OCI-LY1 (cell line): ENCODE measurements around the gene IFIT1B.

ENCODE experiments used
- H2AFZ ChIP-seq: fragments of 200-600 bp; sonication (generic), shearing (Covaris generic); 2 replicates; pipeline ENCODE4 v1.6.0; 2014; ENCODE audit warnings: antibody characterized with exemption, mild to moderate bottlenecking, low read length
- H3F3A ChIP-seq: fragments of 200-600 bp; sonication (generic), shearing (Covaris generic); 2 replicates; pipeline ENCODE4 v1.6.0; 2014; ENCODE audit warnings: mild to moderate bottlenecking, antibody characterized with exemption, low read length, moderate library complexity; ENCODE audit not compliant: insufficient read depth
- H3K27ac ChIP-seq: fragments of 200-600 bp; sonication (generic); 2 replicates; pipeline ENCODE4 v1.5.1; 2014; ENCODE audit warnings: low read length, mixed run types, mild to moderate bottlenecking, low read depth; ENCODE audit not compliant: poor library complexity, severe bottlenecking
- H3K27me3 ChIP-seq: fragments of 200-600 bp; sonication (generic); 2 replicates; pipeline ENCODE4 v1.6.0; 2014; ENCODE audit warnings: antibody characterized with exemption, mild to moderate bottlenecking, low read length, moderate library complexity; ENCODE audit not compliant: insufficient read depth
- H3K36me3 ChIP-seq: fragments of 200-600 bp; sonication (generic); 2 replicates; pipeline ENCODE4 v1.6.1; 2014; ENCODE audit warnings: mild to moderate bottlenecking, antibody characterized with exemption, low read length, moderate library complexity, mixed read lengths; ENCODE audit not compliant: insufficient read depth
- H3K4me1 ChIP-seq: fragments of 200-600 bp; sonication (generic); 2 replicates; pipeline ENCODE4 v1.5.1; 2014; ENCODE audit warnings: mild to moderate bottlenecking, low read length, moderate library complexity; ENCODE audit not compliant: insufficient read depth, severe bottlenecking
- H3K4me2 ChIP-seq: fragments of 200-600 bp; sonication (generic), shearing (Covaris generic); 2 replicates; pipeline ENCODE4 v1.6.1; 2014; ENCODE audit warnings: low read length
- H3K4me3 ChIP-seq: fragments of 200-600 bp; sonication (generic); 2 replicates; pipeline ENCODE4 v1.5.1; 2014; ENCODE audit warnings: low read length, low read depth, mild to moderate bottlenecking, mixed read lengths; ENCODE audit not compliant: poor library complexity, severe bottlenecking
- H3K79me2 ChIP-seq: fragments of 200-600 bp; shearing (Covaris generic); 2 replicates; pipeline ENCODE4 v1.6.1; 2016; ENCODE audit warnings: mixed run types, low read length, mixed read lengths; ENCODE audit not compliant: insufficient read depth
- H3K9ac ChIP-seq: fragments of 200-600 bp; sonication (generic), shearing (Covaris generic); 2 replicates; pipeline ENCODE4 v1.6.1; 2014; ENCODE audit warnings: mild to moderate bottlenecking, low read length, mixed read lengths
- H3K9me2 ChIP-seq: fragments of 200-600 bp; sonication (generic), shearing (Covaris generic); 2 replicates; pipeline ENCODE4 v1.6.1; 2014; ENCODE audit warnings: low read depth, mild to moderate bottlenecking, low read length, mixed read lengths
- H3K9me3 ChIP-seq: fragments of 200-600 bp; shearing (Covaris generic); 2 replicates; pipeline ENCODE4 v1.6.1; 2014; ENCODE audit warnings: low read length, mixed read lengths
- H4K20me1 ChIP-seq: fragments of 200-600 bp; sonication (generic), shearing (Covaris generic); 2 replicates; pipeline ENCODE4 v1.6.0; 2016; ENCODE audit warnings: mild to moderate bottlenecking, low read length; ENCODE audit not compliant: insufficient read depth
- EZH2 ChIP-seq: fragments of 200-600 bp; sonication (generic), shearing (Covaris generic); IDR thresholded peaks from 2 replicates; pipeline ENCODE4 v1.8.0; 2017; ENCODE audit warnings: borderline replicate concordance, mixed run types, mild to moderate bottlenecking, antibody characterized with exemption, low read length, moderate library complexity, mixed read lengths
- TF ChIP-seq, protein P1 (sequence below): fragments of 200-600 bp; sonication (generic), shearing (Covaris generic); IDR thresholded peaks from 2 replicates; pipeline ENCODE4 v1.5.1; 2017; ENCODE audit warnings: mild to moderate bottlenecking, antibody characterized with exemption, low read length, moderate library complexity, mixed read lengths

IFIT1B gene

DNA sequence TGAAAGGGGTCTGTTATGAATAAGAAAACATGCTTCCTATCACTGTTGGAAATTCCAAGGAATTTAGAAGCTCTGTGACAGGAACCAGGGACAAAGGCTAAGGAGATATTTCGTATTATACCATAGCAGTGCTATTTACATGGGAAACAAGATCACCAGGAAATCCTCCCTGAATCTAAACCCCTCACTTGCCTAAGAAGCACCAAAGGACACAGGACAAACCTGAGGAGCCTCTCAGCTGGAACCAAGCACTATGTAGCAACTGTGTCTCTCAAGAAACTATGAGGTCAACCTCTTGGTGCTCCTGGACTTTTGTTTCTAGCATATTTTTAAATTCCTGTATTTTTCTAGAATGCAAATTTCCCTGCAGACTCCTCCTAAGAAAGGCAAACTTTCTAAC is 20.8 kb upstream of the IFIT1B start:
- no peaks in the 10 kb centered on the region for H3K36me3 ChIP-seq
- no peak overlapping the region for H3K4me2 ChIP-seq
- H3K9me2 ChIP-seq: no peaks in the 10 kb centered on the region
- H3F3A ChIP-seq: no peaks in the 10 kb centered on the region
- no peaks in the 10 kb centered on the region for H4K20me1 ChIP-seq
- H3K4me1 ChIP-seq: no peaks in the 10 kb centered on the region
- H3K27ac ChIP-seq: no peak overlapping the region
- H3K9me3 ChIP-seq: no peaks in the 10 kb centered on the region
- no peak overlapping the region for H3K4me3 ChIP-seq
- H2AFZ ChIP-seq: no peak overlapping the region
- H3K79me2 ChIP-seq: no peaks in the 10 kb centered on the region
- no peak overlapping the region for H3K9ac ChIP-seq
- H3K27me3 ChIP-seq: no peaks in the 10 kb centered on the region
- TF ChIP-seq, protein P1, sequence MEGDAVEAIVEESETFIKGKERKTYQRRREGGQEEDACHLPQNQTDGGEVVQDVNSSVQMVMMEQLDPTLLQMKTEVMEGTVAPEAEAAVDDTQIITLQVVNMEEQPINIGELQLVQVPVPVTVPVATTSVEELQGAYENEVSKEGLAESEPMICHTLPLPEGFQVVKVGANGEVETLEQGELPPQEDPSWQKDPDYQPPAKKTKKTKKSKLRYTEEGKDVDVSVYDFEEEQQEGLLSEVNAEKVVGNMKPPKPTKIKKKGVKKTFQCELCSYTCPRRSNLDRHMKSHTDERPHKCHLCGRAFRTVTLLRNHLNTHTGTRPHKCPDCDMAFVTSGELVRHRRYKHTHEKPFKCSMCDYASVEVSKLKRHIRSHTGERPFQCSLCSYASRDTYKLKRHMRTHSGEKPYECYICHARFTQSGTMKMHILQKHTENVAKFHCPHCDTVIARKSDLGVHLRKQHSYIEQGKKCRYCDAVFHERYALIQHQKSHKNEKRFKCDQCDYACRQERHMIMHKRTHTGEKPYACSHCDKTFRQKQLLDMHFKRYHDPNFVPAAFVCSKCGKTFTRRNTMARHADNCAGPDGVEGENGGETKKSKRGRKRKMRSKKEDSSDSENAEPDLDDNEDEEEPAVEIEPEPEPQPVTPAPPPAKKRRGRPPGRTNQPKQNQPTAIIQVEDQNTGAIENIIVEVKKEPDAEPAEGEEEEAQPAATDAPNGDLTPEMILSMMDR: no peak
- no peak for TF ChIP-seq EZH2

DNA sequence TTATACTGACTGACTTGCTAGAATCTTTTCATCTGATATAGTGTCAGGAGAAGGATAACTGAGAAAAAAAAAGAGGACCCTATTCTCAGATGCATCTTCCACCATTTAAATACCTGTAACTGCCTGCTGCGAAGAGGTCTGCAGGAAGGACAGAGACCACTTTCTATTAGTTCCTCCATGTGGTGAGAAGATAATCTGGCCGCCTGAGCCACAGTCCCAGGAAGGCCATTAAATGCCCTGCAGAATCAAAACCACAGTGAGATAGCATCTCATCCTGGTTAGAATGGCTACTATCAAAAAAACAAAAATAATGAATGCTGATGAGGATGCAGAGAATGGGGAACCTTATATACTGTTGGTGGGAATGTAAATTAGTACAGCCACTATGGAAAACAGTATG is 19.9 kb upstream of the IFIT1B start:
- TF ChIP-seq EZH2: no peak
- TF ChIP-seq, protein P1: no peak
- Histone ChIP-seq H3K9me2 (no peaks in the 10 kb centered on the region), H3K27ac (no peak overlapping the region), H3K9me3 (no peaks in the 10 kb centered on the region), H3K4me1 (no peaks in the 10 kb centered on the region), H3K4me3 (no peak overlapping the region), H3F3A (no peaks in the 10 kb centered on the region), H4K20me1 (no peaks in the 10 kb centered on the region), H3K27me3 (no peaks in the 10 kb centered on the region), H3K9ac (no peak overlapping the region), H3K36me3 (no peaks in the 10 kb centered on the region), H3K79me2 (no peaks in the 10 kb centered on the region), H3K4me2 (no peak overlapping the region), H2AFZ (no peak overlapping the region)

DNA sequence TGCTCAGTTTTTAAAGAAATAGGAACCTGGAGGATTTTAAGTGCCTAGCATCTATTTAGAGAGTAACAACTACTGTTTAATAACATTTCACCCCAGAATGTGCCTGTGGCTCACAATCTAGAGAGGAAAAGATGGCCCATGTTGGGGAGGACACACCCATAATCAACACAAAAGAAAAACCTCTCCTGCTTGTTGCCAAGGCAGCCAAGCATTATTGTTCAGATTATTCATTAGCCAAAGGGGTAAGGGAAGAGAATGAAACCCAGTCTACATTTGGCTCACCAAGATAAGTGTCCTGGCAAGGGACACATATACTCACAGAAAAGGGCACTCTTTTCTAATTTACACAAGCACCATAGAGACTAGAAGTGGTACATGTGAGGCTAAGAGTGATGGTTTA is 17.7 kb upstream of the IFIT1B start:
- H3K4me1 ChIP-seq: no peaks in the 10 kb centered on the region
- no peak overlapping the region for H3K4me2 ChIP-seq
- no peak overlapping the region for H3K9ac ChIP-seq
- no peaks in the 10 kb centered on the region for H3K27me3 ChIP-seq
- no peaks in the 10 kb centered on the region for H3F3A ChIP-seq
- no peaks in the 10 kb centered on the region for H4K20me1 ChIP-seq
- no peaks in the 10 kb centered on the region for H3K36me3 ChIP-seq
- TF ChIP-seq EZH2: no peak
- TF ChIP-seq, protein P1: no peak
- H3K4me3 ChIP-seq: no peak overlapping the region
- H3K9me2 ChIP-seq: no peaks in the 10 kb centered on the region
- H3K79me2 ChIP-seq: no peaks in the 10 kb centered on the region
- H3K9me3 ChIP-seq: no peaks in the 10 kb centered on the region
- no peak overlapping the region for H3K27ac ChIP-seq
- no peak overlapping the region for H2AFZ ChIP-seq
